Breast epithelium (tissue), 3 donors: ENCODE data around the gene NUP107.

Source experiments
- CTCF ChIP-seq, 3 donors: fragments of 450-650 bp; IDR thresholded peaks; one replicate each; pipeline ENCODE4 v1.5.1; 2016 to 2017; ENCODE audit warnings: antibody characterized with exemption in 3 of 3, mild to moderate bottlenecking in 3 of 3, moderate library complexity in 3 of 3
- POLR2A ChIP-seq: fragments of 450-650 bp; IDR thresholded peaks from one replicate; pipeline ENCODE4 v1.6.1; 2016; ENCODE audit warnings: antibody characterized with exemption, mild to moderate bottlenecking, moderate library complexity
- POLR2AphosphoS5 ChIP-seq, 3 donors: sonication (generic); formaldehyde crosslinking; IDR thresholded peaks; one replicate each; pipeline ENCODE4 v1.6.1; 2017; ENCODE audit warnings: antibody characterized with exemption in 3 of 3

- no peak for TF ChIP-seq CTCF (IDR thresholded peaks at IDR 0.05)
- TF ChIP-seq POLR2A = no peak
- TF ChIP-seq POLR2AphosphoS5 (IDR thresholded peaks at IDR 0.05) = no peak
These were observed 19.5 kb upstream of the NUP107 start for GRCh38 chr12:68667291-68667690.
